ACHN (cell line): Measurements from ENCODE around the gene MRPL42.

ENCODE experiments used
- DNase-seq: peaks from one replicate; pipeline ENCODE4 v3.0.0-alpha.2; 2015
- in situ Hi-C: cut with HindIII; loops from 2 replicates; pipeline ENCODE4 v1.10.0; 2017; ENCODE audit warnings: low sequenced_read_pairs, low pct_ligation_motif_present, low pct_unique_long_range_greater_than_20kb

MRPL42 gene

GRCh38 chr12:93442411-93443340 is 24.6 kb upstream of the MRPL42 start:
- DNase-seq: peak; percentile 25
- in situ Hi-C loops: no loop called here

- in situ Hi-C loops: no loop called here
- no peak for DNase-seq
Measured at GRCh38 chr12:93443576-93443975, 23.7 kb upstream of the MRPL42 start.

GRCh38 chr12:93447555-93448290 is 19.6 kb upstream of the MRPL42 start:
- in situ Hi-C loops: no loop called here
- DNase-seq: no peak

- no peak for DNase-seq
- in situ Hi-C loops: no loop called here
Measured at GRCh38 chr12:93448796-93449195, 18.5 kb upstream of the MRPL42 start.

GRCh38 chr12:93449277-93449676 is 18.0 kb upstream of the MRPL42 start:
- in situ Hi-C loops: no loop called here
- DNase-seq: no peak

GRCh38 chr12:93451423-93452158 is 15.7 kb upstream of the MRPL42 start:
- in situ Hi-C loops: no loop called here
- DNase-seq: no peak

- in situ Hi-C loops: no loop called here
Measured at GRCh38 chr12:93453633-93454032, 13.7 kb upstream of the MRPL42 start.

GRCh38 chr12:93456077-93456476 is 11.2 kb upstream of the MRPL42 start:
- in situ Hi-C loops: no loop called here
- no peak for DNase-seq

More at GRCh38 chr12:93453633-93454032, 13.7 kb upstream of the MRPL42 start:
- no peak for DNase-seq

- no peak for DNase-seq
- in situ Hi-C loops: no loop called here
Measured at GRCh38 chr12:93459097-93459496, 8.2 kb upstream of the MRPL42 start.

- no peak for DNase-seq
- in situ Hi-C loops: no loop called here
Measured at GRCh38 chr12:93460003-93460402, 7.3 kb upstream of the MRPL42 start.

- in situ Hi-C loops: no loop called here
- DNase-seq: no peak
Measured at GRCh38 chr12:93460902-93461301, 6.4 kb upstream of the MRPL42 start.

- in situ Hi-C loops: no loop called here
- no peak for DNase-seq
Measured at GRCh38 chr12:93461503-93461902, 5.8 kb upstream of the MRPL42 start.

GRCh38 chr12:93465841-93466240 is 1.5 kb upstream of the MRPL42 start:
- no peak for DNase-seq
- in situ Hi-C loops: no loop called here

- in situ Hi-C loops: no loop called here
- no peak for DNase-seq
Measured at GRCh38 chr12:93466625-93467350, 526 bp upstream of the MRPL42 start.

- in situ Hi-C loops: no loop called here
Measured at GRCh38 chr12:93468008-93468371, 676 bp downstream of the MRPL42 start.

GRCh38 chr12:93469386-93469785 is 2.1 kb downstream of the MRPL42 start:
- in situ Hi-C loops: no loop called here

More at GRCh38 chr12:93468008-93468371, 676 bp downstream of the MRPL42 start:
- peak; percentile 25 for DNase-seq

GRCh38 chr12:93476555-93476954 is 9.2 kb downstream of the MRPL42 start:
- DNase-seq: no peak
- in situ Hi-C loops: no loop called here

More at GRCh38 chr12:93469386-93469785, 2.1 kb downstream of the MRPL42 start:
- no peak for DNase-seq

GRCh38 chr12:93482721-93483120 is 15.4 kb downstream of the MRPL42 start:
- DNase-seq: no peak
- in situ Hi-C loops: no loop called here
